ENCODE data around the gene GHR. TPM values are rescaled to one million over a fixed set of nuclear protein-coding genes. Genes with fewer than 3 reads are reported as not detected.

GHR gene
- total RNA-seq: not detected

DNA sequence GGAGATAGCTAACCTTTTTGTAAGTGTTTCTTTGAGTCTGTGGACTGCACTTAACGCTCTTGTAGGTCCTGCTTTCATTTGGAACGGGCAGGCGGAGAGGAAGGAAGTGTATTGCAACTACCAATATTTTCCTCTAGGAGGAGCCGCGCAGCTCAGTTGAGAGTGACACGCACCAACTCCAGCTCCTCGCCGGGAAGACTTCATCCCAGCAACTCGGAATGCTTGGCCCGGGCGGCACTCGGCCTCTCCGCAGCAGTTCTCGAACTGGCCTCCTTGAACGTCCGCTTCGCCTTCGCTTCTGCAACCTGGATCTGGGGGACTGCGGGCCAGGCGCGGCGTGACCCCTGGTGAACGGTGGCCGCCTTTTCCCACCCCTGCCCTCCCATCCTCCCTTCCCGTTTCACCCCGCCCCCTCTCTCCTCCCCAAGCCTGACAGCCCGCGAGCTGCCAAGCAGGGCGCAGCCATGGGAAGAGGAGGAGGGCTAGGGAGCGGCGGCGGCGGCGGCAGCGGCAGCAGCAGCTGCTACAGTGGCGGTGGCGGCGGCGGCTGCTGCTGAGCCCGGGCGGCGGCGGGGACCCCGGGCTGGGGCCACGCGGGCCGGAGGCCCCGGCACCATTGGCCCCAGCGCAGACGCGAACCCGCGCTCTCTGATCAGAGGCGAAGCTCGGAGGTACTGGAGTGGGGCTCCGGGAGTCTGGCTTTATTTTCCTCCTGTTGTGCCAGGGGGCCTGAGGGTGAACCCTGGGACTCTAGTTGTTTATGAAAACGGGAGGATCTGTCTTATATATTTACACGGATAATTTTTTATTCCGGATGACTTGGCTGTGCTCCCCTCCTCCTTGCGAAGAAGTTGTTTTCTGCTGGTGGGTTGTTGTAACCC lies at the start of gene GHR:
TSS of gene GHR (plus strand) at position 155 of the 881 bp plus-strand sequence. CDS start 142,436 bp downstream, outside the sequence.
- CTCF ChIA-PET: interaction anchor here (1.0 to 2.2 kb wide), 9 partner anchors 9 to 579 kb away, joined by 3 to 9 read pairs (median 4); no protein-coding TSS in a partner anchor
- Mint-ChIP-seq H3K9me3 (no peaks in the 10 kb centered on the region), H3K27me3 (peaks cover 11% of the 10 kb centered on the region), H3K4me1 (ENCODE audit: low read depth) (no peaks in the 10 kb centered on the region), H3K36me3 (ENCODE audit: low read depth) (no peaks in the 10 kb centered on the region), H3K4me3 (no peak within 1 kb of the TSS), H3K27ac (no peak within 1 kb of the TSS)
- peak; percentile 29 for DNase-seq
- POLR2A ChIA-PET: no interaction called here
- TF ChIP-seq, protein P1, sequence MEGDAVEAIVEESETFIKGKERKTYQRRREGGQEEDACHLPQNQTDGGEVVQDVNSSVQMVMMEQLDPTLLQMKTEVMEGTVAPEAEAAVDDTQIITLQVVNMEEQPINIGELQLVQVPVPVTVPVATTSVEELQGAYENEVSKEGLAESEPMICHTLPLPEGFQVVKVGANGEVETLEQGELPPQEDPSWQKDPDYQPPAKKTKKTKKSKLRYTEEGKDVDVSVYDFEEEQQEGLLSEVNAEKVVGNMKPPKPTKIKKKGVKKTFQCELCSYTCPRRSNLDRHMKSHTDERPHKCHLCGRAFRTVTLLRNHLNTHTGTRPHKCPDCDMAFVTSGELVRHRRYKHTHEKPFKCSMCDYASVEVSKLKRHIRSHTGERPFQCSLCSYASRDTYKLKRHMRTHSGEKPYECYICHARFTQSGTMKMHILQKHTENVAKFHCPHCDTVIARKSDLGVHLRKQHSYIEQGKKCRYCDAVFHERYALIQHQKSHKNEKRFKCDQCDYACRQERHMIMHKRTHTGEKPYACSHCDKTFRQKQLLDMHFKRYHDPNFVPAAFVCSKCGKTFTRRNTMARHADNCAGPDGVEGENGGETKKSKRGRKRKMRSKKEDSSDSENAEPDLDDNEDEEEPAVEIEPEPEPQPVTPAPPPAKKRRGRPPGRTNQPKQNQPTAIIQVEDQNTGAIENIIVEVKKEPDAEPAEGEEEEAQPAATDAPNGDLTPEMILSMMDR (IDR thresholded peaks at IDR 0.05): peak; percentile 66
- intact Hi-C loops (cut with micrococcal nuclease): loop anchor here (10.0 kb wide), 2 partner anchors 161 to 341 kb away; no protein-coding TSS in a partner anchor
- ATAC-seq: peak; percentile 67

DNA sequence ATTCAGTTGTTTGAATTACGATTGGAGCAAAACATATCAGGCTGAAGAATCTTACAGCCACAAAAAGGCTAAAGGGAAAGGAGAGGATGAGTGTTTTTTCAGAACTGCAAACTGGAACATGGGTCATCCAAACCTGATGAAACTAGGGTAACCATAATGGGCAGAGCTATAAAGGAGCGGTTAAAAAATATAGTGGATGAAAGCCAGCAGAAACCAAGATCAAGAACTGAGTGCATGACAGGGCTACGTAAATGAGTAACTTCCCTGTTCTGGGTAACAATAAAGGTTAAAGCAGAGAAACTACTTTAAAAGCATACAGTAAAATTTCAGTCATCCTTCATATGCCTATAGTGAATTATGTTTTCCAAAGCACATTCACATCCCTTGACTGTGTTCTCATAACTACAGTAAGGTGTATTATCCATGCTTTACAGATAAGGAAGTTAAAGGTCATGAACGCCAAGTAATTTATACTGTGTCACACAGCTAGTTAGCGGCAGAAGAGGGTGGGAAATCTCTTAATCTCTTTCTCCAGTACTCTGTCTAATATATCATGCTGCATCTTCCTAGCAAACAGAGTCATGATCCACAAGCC lies 48.5 kb upstream of the GHR start:
- intact Hi-C loops (cut with micrococcal nuclease): no loop called here
- Mint-ChIP-seq H3K36me3 (ENCODE audit: low read depth) (no peaks in the 10 kb centered on the region), H3K27ac (no peak overlapping the region), H3K4me1 (ENCODE audit: low read depth) (no peaks in the 10 kb centered on the region), H3K9me3 (peaks cover 5% of the 10 kb centered on the region), H3K27me3 (no peaks in the 10 kb centered on the region), H3K4me3 (no peak overlapping the region)
- ATAC-seq (no peak), DNase-seq (no peak)
- ChIA-PET POLR2A (no interaction called here), CTCF (no interaction called here)
- TF ChIP-seq, protein P1 (IDR thresholded peaks at IDR 0.05): no peak

DNA sequence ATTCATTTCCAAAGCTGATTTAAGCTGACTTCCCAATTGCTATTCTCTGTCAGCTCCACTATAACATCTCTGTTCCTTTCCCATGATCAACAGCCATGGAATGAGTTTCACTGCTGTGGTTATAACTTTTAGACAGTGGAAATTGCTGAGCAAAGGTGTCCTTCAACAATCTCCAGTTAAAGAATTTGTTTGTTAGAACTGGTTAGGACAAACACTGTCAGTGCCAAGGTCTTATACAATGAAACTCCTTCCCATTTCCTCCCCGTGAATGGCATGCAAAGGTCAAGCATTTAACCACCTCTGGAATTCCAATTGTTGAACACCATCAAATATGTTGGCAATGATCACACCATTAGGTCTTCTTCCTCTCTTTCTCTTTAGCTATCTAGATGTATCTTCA lies 45.7 kb upstream of the GHR start:
- ChIA-PET CTCF (no interaction called here), POLR2A (no interaction called here)
- H3K4me3 Mint-ChIP-seq: no peak overlapping the region
- peaks cover 5% of the 10 kb centered on the region for H3K9me3 Mint-ChIP-seq
- no peak overlapping the region for H3K27ac Mint-ChIP-seq
- TF ChIP-seq, protein P1 (IDR thresholded peaks at IDR 0.05): no peak
- DNase-seq: no peak
- no peaks in the 10 kb centered on the region for H3K4me1 Mint-ChIP-seq (ENCODE audit: low read depth)
- intact Hi-C loops (cut with micrococcal nuclease): no loop called here
- H3K36me3 Mint-ChIP-seq (ENCODE audit: low read depth): no peaks in the 10 kb centered on the region
- H3K27me3 Mint-ChIP-seq: no peaks in the 10 kb centered on the region
- no peak for ATAC-seq

DNA sequence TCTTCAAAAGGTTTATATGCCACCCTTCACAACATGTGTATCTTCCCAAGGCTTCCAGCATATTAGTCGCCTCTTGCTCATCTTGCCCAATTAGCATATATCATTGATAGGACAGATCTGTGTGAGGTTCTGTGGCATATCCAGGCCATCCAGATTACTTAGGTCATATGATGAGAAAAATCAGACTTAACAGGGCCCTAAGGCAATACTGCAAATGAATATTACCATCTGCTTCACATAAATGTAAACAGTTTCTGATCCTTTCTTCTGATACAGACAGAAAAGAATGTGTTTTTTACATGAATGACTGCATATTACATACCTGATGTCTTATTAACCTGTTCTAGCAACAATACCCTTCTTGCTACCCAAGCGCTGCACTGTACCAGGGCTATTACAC lies 41.3 kb upstream of the GHR start:
- ATAC-seq: no peak
- H3K36me3 Mint-ChIP-seq (ENCODE audit: low read depth): no peaks in the 10 kb centered on the region

More for the DNA sequence above, 41.3 kb upstream of the GHR start:
- DNase-seq: no peak
- Mint-ChIP-seq H3K4me1 (ENCODE audit: low read depth) (no peaks in the 10 kb centered on the region), H3K9me3 (no peaks in the 10 kb centered on the region), H3K27me3 (no peaks in the 10 kb centered on the region), H3K27ac (no peak overlapping the region), H3K4me3 (no peak overlapping the region)
- intact Hi-C loops (cut with micrococcal nuclease): no loop called here
- POLR2A ChIA-PET: no interaction called here
- TF ChIP-seq, protein P1 (IDR thresholded peaks at IDR 0.05): no peak
- CTCF ChIA-PET: no interaction called here

Data from activated CD8-positive, alpha-beta T cell treated with anti-CD3 and anti-CD28 coated beads for 36 hours (primary cell).